ENCODE measurements around the gene PLSCR2. TPM values are rescaled to one million over a fixed set of nuclear protein-coding genes. Genes with fewer than 3 reads are reported as not detected.

PLSCR2 gene
- total RNA-seq, 1 donor from 2014 or later, result 0.31 TPM

GRCh38 chr3:146466604-146467003 lies 2.8 kb downstream of the PLSCR2 start:
- no peak overlapping the region for H3K27ac Mint-ChIP-seq
- peaks cover 7% of the 10 kb centered on the region for H3K4me1 Mint-ChIP-seq
- no peak for TF ChIP-seq CTCF (IDR thresholded peaks at IDR 0.05; ENCODE audit: unreplicated experiment)
- no peaks in the 10 kb centered on the region for H3K9me3 Mint-ChIP-seq
- H3K36me3 Mint-ChIP-seq, result no peaks in the 10 kb centered on the region
- DNase-seq (ENCODE audit: low spot score in 2 of 2, unreplicated experiment in 2 of 2), result no peak
- no peaks in the 10 kb centered on the region for H3K27me3 Mint-ChIP-seq (ENCODE audit: low read depth)
- no peak overlapping the region for H3K4me3 Mint-ChIP-seq

GRCh38 chr3:146465693-146466465 lies 3.5 kb downstream of the PLSCR2 start:
- no peak overlapping the region for H3K27ac Mint-ChIP-seq
- no peaks in the 10 kb centered on the region for H3K27me3 Mint-ChIP-seq (ENCODE audit: low read depth)
- no peaks in the 10 kb centered on the region for H3K36me3 Mint-ChIP-seq
- no peaks in the 10 kb centered on the region for H3K9me3 Mint-ChIP-seq
- H3K4me3 Mint-ChIP-seq, result no peak overlapping the region
- no peak for TF ChIP-seq CTCF (IDR thresholded peaks at IDR 0.05; ENCODE audit: unreplicated experiment)
- no peak for DNase-seq (ENCODE audit: low spot score in 2 of 2, unreplicated experiment in 2 of 2)
- peaks cover 7% of the 10 kb centered on the region for H3K4me1 Mint-ChIP-seq

GRCh38 chr3:146464783-146465182 lies 4.6 kb downstream of the PLSCR2 start:
- TF ChIP-seq CTCF (IDR thresholded peaks at IDR 0.05; ENCODE audit: unreplicated experiment), result no peak
- H3K4me1 Mint-ChIP-seq, result peaks cover 7% of the 10 kb centered on the region
- H3K27me3 Mint-ChIP-seq (ENCODE audit: low read depth), result no peaks in the 10 kb centered on the region
- no peaks in the 10 kb centered on the region for H3K36me3 Mint-ChIP-seq
- no peak overlapping the region for H3K4me3 Mint-ChIP-seq
- H3K27ac Mint-ChIP-seq, result no peak overlapping the region
- H3K9me3 Mint-ChIP-seq, result peaks cover 3% of the 10 kb centered on the region
- DNase-seq (ENCODE audit: low spot score in 2 of 2, unreplicated experiment in 2 of 2), result no peak

- no peak for TF ChIP-seq CTCF (IDR thresholded peaks at IDR 0.05; ENCODE audit: unreplicated experiment)
- H3K4me1 Mint-ChIP-seq, result peaks cover 7% of the 10 kb centered on the region
Measured at GRCh38 chr3:146464005-146464595, 5.3 kb downstream of the PLSCR2 start.

GRCh38 chr3:146454796-146455195 lies 14.6 kb downstream of the PLSCR2 start:
- H3K4me1 Mint-ChIP-seq, result no peaks in the 10 kb centered on the region
- no peak overlapping the region for H3K4me3 Mint-ChIP-seq
- no peaks in the 10 kb centered on the region for H3K27me3 Mint-ChIP-seq (ENCODE audit: low read depth)
- TF ChIP-seq CTCF (IDR thresholded peaks at IDR 0.05; ENCODE audit: unreplicated experiment), result no peak
- no peaks in the 10 kb centered on the region for H3K9me3 Mint-ChIP-seq
- no peaks in the 10 kb centered on the region for H3K36me3 Mint-ChIP-seq
- no peak overlapping the region for H3K27ac Mint-ChIP-seq
- DNase-seq (ENCODE audit: low spot score in 2 of 2, unreplicated experiment in 2 of 2), result no peak

More at GRCh38 chr3:146464005-146464595, 5.3 kb downstream of the PLSCR2 start:
- no peak for DNase-seq (ENCODE audit: low spot score in 2 of 2, unreplicated experiment in 2 of 2)
- H3K27ac Mint-ChIP-seq, result no peak overlapping the region
- H3K27me3 Mint-ChIP-seq (ENCODE audit: low read depth), result no peaks in the 10 kb centered on the region
- H3K9me3 Mint-ChIP-seq, result peaks cover 3% of the 10 kb centered on the region
- no peak overlapping the region for H3K4me3 Mint-ChIP-seq
- H3K36me3 Mint-ChIP-seq, result no peaks in the 10 kb centered on the region

All from mesothelial cell of epicardium (in vitro differentiated cells).